ENCODE results near the gene CEACAM7.

CEACAM7 gene

DNA sequence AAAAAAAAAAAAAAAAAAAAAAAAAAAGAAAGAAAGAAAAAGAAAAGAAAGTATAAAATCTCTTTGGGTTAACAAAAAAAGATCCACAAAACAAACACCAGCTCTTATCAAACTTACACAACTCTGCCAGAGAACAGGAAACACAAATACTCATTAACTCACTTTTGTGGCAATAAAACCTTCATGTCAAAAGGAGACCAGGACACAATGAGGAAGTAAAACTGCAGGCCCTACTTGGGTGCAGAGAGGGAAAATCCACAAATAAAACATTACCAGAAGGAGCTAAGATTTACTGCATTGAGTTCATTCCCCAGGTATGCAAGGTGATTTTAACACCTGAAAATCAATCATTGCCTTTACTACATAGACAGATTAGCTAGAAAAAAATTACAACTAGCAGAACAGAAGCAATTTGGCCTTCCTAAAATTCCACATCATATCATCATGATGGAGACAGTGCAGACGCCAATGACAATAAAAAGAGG lies 10.7 kb upstream of the CEACAM7 start:
- Histone ChIP-seq H3K27me3 (ENCODE audit: insufficient read depth, poor library complexity, severe bottlenecking) (no peaks in the 10 kb centered on the region), H3K4me3 (replicated peaks; ENCODE audit: insufficient read depth, low read length) (no peak overlapping the region), H3K27ac (replicated peaks) (no peak overlapping the region)
- TF ChIP-seq SPI1 (IDR thresholded peaks at IDR 0.05; ENCODE audit: borderline replicate concordance, low read depth) (no peak), POLR2AphosphoS5 (IDR thresholded peaks at IDR 0.05; ENCODE audit: low read depth) (no peak), GABPA (IDR thresholded peaks at IDR 0.05; ENCODE audit: low read depth) (no peak)
- TF ChIP-seq, protein P1, sequence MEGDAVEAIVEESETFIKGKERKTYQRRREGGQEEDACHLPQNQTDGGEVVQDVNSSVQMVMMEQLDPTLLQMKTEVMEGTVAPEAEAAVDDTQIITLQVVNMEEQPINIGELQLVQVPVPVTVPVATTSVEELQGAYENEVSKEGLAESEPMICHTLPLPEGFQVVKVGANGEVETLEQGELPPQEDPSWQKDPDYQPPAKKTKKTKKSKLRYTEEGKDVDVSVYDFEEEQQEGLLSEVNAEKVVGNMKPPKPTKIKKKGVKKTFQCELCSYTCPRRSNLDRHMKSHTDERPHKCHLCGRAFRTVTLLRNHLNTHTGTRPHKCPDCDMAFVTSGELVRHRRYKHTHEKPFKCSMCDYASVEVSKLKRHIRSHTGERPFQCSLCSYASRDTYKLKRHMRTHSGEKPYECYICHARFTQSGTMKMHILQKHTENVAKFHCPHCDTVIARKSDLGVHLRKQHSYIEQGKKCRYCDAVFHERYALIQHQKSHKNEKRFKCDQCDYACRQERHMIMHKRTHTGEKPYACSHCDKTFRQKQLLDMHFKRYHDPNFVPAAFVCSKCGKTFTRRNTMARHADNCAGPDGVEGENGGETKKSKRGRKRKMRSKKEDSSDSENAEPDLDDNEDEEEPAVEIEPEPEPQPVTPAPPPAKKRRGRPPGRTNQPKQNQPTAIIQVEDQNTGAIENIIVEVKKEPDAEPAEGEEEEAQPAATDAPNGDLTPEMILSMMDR (IDR thresholded peaks at IDR 0.05; ENCODE audit: insufficient read depth, low read length): no peak
- TF ChIP-seq, protein P2, sequence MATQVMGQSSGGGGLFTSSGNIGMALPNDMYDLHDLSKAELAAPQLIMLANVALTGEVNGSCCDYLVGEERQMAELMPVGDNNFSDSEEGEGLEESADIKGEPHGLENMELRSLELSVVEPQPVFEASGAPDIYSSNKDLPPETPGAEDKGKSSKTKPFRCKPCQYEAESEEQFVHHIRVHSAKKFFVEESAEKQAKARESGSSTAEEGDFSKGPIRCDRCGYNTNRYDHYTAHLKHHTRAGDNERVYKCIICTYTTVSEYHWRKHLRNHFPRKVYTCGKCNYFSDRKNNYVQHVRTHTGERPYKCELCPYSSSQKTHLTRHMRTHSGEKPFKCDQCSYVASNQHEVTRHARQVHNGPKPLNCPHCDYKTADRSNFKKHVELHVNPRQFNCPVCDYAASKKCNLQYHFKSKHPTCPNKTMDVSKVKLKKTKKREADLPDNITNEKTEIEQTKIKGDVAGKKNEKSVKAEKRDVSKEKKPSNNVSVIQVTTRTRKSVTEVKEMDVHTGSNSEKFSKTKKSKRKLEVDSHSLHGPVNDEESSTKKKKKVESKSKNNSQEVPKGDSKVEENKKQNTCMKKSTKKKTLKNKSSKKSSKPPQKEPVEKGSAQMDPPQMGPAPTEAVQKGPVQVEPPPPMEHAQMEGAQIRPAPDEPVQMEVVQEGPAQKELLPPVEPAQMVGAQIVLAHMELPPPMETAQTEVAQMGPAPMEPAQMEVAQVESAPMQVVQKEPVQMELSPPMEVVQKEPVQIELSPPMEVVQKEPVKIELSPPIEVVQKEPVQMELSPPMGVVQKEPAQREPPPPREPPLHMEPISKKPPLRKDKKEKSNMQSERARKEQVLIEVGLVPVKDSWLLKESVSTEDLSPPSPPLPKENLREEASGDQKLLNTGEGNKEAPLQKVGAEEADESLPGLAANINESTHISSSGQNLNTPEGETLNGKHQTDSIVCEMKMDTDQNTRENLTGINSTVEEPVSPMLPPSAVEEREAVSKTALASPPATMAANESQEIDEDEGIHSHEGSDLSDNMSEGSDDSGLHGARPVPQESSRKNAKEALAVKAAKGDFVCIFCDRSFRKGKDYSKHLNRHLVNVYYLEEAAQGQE (IDR thresholded peaks at IDR 0.05; ENCODE audit: insufficient replicate concordance, low read depth): peak; percentile 38
- DNase-seq (ENCODE audit: low read depth in 1 of 2, low spot score in 1 of 2): peak; percentile 36 to 37

DNA sequence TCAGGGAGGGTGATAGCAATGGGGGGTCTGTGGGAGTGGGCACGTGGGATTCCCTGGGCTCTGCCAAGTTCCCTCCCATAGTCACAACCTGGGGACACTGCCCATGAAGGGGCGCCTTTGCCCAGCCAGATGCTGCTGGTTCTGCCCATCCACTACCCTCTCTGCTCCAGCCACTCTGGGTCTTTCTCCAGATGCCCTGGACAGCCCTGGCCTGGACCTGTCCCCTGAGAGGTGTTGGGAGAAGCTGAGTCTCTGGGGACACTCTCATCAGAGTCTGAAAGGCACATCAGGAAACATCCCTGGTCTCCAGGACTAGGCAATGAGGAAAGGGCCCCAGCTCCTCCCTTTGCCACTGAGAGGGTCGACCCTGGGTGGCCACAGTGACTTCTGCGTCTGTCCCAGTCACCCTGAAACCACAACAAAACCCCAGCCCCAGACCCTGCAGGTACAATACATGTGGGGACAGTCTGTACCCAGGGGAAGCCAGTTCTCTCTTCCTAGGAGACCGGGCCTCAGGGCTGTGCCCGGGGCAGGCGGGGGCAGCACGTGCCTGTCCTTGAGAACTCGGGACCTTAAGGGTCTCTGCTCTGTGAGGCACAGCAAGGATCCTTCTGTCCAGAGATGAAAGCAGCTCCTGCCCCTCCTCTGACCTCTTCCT lies 9.3 kb upstream of the CEACAM7 start:
- no peak overlapping the region for H3K27ac ChIP-seq (replicated peaks)
- TF ChIP-seq SPI1 (IDR thresholded peaks at IDR 0.05; ENCODE audit: borderline replicate concordance, low read depth) (no peak), GABPA (IDR thresholded peaks at IDR 0.05; ENCODE audit: low read depth) (no peak), POLR2AphosphoS5 (IDR thresholded peaks at IDR 0.05; ENCODE audit: low read depth) (no peak)
- TF ChIP-seq, protein P2 (IDR thresholded peaks at IDR 0.05; ENCODE audit: insufficient replicate concordance, low read depth): no peak
- TF ChIP-seq, protein P1 (IDR thresholded peaks at IDR 0.05; ENCODE audit: insufficient read depth, low read length): no peak
- DNase-seq (ENCODE audit: low read depth in 1 of 2, low spot score in 1 of 2): no peak
- H3K27me3 ChIP-seq (ENCODE audit: insufficient read depth, poor library complexity, severe bottlenecking): no peaks in the 10 kb centered on the region
- no peak overlapping the region for H3K4me3 ChIP-seq (replicated peaks; ENCODE audit: insufficient read depth, low read length)

DNA sequence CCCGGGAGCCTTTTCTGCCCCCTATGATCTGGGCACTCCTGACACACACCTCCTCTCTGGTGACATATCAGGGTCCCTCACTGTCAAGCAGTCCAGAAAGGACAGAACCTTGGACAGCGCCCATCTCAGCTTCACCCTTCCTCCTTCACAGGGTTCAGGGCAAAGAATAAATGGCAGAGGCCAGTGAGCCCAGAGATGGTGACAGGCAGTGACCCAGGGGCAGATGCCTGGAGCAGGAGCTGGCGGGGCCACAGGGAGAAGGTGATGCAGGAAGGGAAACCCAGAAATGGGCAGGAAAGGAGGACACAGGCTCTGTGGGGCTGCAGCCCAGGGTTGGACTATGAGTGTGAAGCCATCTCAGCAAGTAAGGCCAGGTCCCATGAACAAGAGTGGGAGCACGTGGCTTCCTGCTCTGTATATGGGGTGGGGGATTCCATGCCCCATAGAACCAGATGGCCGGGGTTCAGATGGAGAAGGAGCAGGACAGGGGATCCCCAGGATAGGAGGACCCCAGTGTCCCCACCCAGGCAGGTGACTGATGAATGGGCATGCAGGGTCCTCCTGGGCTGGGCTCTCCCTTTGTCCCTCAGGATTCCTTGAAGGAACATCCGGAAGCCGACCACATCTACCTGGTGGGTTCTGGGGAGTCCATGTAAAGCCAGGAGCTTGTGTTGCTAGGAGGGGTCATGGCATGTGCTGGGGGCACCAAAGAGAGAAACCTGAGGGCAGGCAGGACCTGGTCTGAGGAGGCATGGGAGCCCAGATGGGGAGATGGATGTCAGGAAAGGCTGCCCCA lies 8.5 kb upstream of the CEACAM7 start:
- H3K27ac ChIP-seq (replicated peaks): no peak overlapping the region
- H3K4me3 ChIP-seq (replicated peaks; ENCODE audit: insufficient read depth, low read length): no peak overlapping the region
- DNase-seq (ENCODE audit: low read depth in 1 of 2, low spot score in 1 of 2): peak in 1 of 2 experiments; percentile 10
- TF ChIP-seq, protein P2 (IDR thresholded peaks at IDR 0.05; ENCODE audit: insufficient replicate concordance, low read depth): peak; percentile 98
- no peak for TF ChIP-seq GABPA (IDR thresholded peaks at IDR 0.05; ENCODE audit: low read depth)
- H3K27me3 ChIP-seq (ENCODE audit: insufficient read depth, poor library complexity, severe bottlenecking): peaks cover 2% of the 10 kb centered on the region

All from HL-60 (cell line).